Stimulated activated CD4-positive, alpha-beta T cell treated with anti-CD3 and anti-CD28 coated beads, Interleukin-4, amount 100 ng/mL, for 24 hours (primary cell): ENCODE results near the gene PTCSC3.

Experiments
- DNase-seq: peaks from one replicate; pipeline ENCODE4 v3.0.0-alpha.2; 2020

The PTCSC3 gene

GRCh38 chr14:36176524-36176923 lies at the start of gene PTCSC3:
Gene PTCSC3 (minus strand): TSS chr14:36176722.
- no peak for DNase-seq

DNA sequence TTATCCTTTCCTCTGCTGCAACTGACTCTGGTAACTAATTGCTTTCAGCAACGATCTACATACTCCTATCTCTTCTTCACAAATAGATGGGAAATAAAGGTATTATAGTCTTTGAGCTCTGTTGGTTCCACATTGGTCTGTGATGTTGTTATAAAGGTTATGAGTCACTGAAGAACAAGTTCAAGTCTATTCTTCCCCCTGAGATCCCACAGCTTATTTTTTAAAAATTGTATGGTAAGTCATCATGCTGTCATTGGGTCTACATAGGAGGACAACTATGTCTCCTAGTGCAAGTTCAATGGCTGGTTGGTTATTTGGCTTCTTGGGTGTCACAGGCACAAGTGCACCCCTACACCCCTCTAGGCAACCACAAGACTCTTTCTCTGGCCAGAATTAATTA lies 49.6 kb upstream of the PTCSC3 start:
- DNase-seq: no peak

GRCh38 chr14:36224176-36224575 lies 47.7 kb upstream of the PTCSC3 start:
- no peak for DNase-seq

- no peak for DNase-seq
Observed at GRCh38 chr14:36223558-36223957, 47.0 kb upstream of the PTCSC3 start.

DNA sequence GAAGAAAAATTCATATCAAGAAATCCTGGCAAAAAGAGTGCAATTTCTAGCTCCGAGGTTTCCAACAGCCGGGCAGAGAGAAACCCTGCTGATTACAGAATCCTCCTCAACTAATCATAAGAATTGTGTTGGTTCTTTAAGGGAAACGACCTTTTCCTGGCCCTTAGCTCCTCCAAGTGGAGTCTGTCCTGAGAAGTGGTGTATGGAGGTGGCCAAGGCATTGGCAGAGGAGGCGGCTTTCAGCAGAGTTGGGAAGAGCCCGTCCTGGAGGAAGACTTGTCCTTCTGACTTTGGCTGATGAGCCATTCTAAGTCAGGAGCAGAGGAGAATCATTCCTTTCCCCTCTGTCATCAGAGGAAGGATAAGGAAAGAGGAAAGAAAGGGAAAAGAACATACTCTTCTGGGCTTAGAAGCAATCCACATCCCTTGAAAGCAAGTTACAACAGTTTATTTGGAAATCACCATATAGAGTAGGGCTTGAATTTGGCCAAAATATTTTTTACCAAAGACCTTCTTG lies 46.5 kb upstream of the PTCSC3 start:
- DNase-seq: no peak

DNA sequence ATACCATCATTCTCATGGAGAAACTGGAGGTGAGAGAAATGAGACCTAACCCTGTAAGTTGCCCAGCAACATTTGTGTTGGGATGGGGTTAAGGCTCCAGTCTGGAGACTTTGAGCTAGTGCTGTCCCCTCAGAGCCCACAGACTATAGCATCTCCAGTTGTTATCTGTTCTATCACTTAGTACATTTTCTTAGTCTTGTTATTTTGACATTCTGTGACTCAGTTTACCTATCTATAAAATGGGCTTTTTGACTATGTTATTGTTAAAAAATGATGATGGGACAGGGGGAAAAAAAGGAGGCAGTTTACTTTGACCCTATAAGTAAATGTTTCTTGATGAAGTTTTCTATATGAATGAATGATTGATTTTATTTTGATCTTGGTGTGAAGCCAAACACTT lies 45.8 kb upstream of the PTCSC3 start:
- no peak for DNase-seq

DNA sequence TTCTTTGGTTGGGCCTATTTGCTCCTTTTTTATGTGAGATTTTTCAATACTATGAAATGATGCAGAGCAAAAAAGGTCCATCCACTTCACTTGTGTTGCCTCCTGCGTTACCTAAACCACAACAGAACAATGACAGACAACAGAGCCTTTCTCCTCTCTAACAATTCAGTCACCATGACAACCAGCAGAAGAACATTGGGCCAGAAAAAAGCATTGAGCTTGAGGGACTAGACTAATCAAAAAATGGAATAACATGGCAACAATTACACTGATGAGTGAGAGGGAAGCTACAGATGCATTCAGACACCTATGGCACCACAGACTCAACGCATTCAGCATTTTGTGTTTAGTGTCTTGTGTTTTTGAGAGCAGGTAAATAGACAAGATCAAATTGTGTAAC lies 44.6 kb upstream of the PTCSC3 start:
- DNase-seq: no peak

DNA sequence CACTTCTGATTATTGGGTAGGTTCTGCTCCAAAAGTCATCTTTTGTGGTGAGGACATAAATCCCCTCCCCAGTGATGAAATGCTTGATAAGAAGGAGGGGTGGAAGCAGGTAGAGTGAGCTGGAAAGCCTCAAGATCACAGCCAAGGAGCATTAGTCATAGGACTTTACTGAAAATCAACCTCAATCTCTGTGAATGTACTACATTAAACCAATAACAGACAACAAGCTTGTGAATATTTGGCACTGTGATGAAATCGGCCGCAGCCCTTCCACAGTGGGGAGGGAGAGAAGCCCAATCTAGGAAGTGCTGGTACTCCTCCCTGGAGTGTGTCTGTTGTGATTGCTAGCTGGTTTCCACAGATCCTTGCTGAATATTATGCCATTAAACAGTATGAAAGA lies 41.2 kb upstream of the PTCSC3 start:
- no peak for DNase-seq

- no peak for DNase-seq
Observed at GRCh38 chr14:36217027-36217426, 40.5 kb upstream of the PTCSC3 start.

DNA sequence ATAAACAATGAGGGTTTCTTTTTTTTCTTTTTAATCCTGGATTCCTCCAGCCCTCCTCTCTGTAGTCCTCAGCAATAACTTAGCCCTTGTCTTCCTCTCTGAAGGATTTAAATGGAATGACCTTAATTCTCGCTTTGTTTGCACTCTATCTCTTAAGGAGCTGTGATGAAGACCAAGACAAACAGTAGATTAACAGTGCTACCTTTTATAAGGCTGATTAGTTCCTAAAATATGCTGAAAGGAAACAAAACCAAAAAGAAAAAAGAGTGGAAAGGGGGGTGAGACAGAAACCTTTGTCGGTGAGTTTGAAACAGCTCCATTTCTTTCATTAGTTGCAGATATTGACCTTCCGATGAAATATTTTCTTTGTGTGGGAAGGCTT lies 38.7 kb upstream of the PTCSC3 start:
- DNase-seq: no peak

- DNase-seq: no peak
Observed at GRCh38 chr14:36214476-36215216, 38.1 kb upstream of the PTCSC3 start.

DNA sequence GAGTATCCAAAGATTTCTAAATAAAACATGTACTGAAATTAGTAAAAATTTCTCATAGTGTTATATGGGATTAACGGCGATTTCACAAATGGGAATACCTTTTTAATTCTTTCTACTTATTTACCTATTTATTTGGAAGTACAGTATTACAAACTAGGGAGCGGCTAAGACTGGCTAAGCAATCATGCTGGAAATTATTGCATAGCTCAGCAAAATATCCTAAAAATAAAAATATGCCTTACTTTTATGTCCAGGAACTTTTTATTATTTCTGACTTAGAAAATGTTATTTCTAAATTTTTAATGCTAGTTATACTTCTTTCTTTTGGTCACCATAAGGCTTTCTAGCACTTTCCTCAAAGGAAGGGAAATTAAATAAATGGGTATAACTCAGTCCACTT lies 36.5 kb upstream of the PTCSC3 start:
- no peak for DNase-seq

- DNase-seq: no peak
Observed at GRCh38 chr14:36212577-36212976, 36.1 kb upstream of the PTCSC3 start.

- DNase-seq: no peak
Observed at GRCh38 chr14:36208690-36209278, 32.3 kb upstream of the PTCSC3 start.

- DNase-seq: no peak
Observed at GRCh38 chr14:36207500-36207899, 31.0 kb upstream of the PTCSC3 start.

DNA sequence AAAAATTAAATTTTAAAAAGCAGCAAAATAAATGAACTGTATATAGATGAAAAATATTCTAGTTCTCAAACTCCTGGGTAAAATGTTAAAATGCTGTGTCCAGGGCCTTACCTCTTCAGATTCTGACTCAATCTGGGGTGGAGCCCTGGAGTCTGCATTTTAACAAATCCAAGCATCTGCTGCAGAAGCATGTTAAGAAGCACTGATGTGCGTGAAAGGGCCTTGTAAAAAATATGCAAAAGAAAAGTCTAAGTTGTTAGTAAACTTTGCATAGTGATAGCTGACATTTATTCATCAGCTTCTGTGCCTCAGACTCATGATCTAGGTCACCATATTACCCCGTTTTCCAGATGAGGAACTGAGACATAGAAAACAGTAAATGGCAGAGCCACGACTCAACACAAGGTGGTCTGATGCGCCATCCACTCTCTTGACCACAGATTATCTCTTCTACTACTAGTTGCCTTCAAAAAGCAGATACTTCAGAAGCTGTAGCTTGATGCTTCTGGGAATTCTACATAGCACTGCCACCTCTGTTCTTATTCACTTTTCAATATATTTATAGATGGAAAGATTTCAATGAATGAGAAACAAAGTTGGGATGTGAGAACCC lies 28.0 kb upstream of the PTCSC3 start:
- no peak for DNase-seq

- DNase-seq: no peak
Observed at GRCh38 chr14:36198378-36198777, 21.9 kb upstream of the PTCSC3 start.

DNA sequence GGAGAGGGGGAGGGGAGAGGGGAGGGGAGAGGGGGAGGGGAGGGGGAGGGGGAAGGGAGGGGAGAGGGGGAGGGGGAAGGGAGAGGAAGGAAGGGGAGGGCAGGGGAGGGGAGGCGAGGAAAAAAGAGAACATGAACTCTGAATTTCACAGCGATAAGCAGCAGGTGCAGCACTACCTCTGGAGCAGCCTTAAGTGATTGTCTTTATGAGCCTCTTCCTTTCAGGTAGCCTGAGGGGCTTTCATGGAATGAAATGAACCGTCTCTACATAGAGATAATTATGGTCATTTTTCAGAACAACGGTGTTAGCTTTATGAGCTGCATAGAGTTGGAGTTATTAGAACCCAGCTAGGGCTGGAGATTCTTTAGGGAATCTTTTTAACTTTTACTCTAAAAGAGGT lies 18.1 kb upstream of the PTCSC3 start:
- no peak for DNase-seq

- no peak for DNase-seq
Observed at GRCh38 chr14:36192530-36192929, 16.0 kb upstream of the PTCSC3 start.

GRCh38 chr14:36183402-36183801 lies 6.9 kb upstream of the PTCSC3 start:
- DNase-seq: no peak

GRCh38 chr14:36181417-36181816 lies 4.9 kb upstream of the PTCSC3 start:
- no peak for DNase-seq

DNA sequence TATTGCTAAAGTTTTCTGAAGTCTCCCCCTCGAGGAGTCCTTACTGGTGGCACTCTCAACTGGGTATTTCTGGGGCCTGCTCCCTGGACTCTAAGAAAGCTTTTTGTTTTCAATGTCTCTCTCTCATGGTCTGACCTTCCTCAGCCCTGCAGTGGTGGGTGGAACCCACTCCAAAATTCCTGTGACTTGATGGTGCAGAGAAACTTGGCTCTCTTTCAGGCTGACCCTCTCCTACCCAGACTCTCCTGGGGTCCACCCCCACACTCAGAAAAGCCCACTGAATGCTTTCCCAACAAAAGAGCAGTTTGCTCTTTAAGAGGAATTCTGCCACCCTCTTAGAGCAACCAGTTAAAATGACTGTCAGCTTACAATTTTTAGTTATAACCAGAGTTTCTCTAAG lies 967 bp upstream of the PTCSC3 start:
- no peak for DNase-seq

GRCh38 chr14:36174767-36175424 lies 1.6 kb downstream of the PTCSC3 start:
- DNase-seq: no peak

DNA sequence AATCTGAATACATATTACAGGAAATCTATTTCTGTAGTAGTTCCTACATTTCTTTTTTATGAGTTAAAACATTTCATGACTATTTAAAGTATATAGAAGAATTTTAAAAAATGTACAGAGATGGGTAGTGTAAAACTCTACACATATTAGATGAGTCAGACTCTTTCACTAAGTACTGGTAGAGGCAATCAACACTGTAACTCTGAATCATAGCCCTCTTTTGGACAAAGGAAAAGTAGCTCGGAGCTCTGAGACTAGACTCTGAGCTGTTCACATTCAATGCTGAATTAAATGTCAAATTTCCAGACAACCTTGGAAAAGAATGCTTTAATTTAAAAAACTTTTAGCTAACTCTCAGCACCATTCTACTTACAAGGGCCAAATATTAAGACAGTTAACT lies 3.4 kb downstream of the PTCSC3 start:
- no peak for DNase-seq
